Epithelial cell of proximal tubule (primary cell): ENCODE data around the gene UBAP2. TPM values are rescaled to one million over a fixed set of nuclear protein-coding genes. Genes with fewer than 3 reads are reported as not detected.
A peak's percentile ranks its signal among the peaks of the same experiment; 100 is the strongest.

Experiments used
- DNase-seq: peaks from one replicate; pipeline ENCODE4 v3.0.0-alpha.2; 2011; ENCODE audit warnings: low read depth
- H3K4me3 ChIP-seq: 2 replicates; pipeline ENCODE4 v1.5.1; 2011; ENCODE audit warnings: low read depth, mild to moderate bottlenecking, low read length
- total RNA-seq: library from RNA; depleted of rRNA; stranded (reverse); fragments of >200 nt; gene quantifications from 2 replicates; pipeline ENCODE4 v1.2.3, GENCODE V29; 2015
- TF ChIP-seq, protein P1 (sequence below): conservative IDR thresholded peaks from 2 replicates; pipeline ENCODE4 v1.5.1; 2012; ENCODE audit warnings: low read depth, mild to moderate bottlenecking, low read length

Gene UBAP2, protein sequence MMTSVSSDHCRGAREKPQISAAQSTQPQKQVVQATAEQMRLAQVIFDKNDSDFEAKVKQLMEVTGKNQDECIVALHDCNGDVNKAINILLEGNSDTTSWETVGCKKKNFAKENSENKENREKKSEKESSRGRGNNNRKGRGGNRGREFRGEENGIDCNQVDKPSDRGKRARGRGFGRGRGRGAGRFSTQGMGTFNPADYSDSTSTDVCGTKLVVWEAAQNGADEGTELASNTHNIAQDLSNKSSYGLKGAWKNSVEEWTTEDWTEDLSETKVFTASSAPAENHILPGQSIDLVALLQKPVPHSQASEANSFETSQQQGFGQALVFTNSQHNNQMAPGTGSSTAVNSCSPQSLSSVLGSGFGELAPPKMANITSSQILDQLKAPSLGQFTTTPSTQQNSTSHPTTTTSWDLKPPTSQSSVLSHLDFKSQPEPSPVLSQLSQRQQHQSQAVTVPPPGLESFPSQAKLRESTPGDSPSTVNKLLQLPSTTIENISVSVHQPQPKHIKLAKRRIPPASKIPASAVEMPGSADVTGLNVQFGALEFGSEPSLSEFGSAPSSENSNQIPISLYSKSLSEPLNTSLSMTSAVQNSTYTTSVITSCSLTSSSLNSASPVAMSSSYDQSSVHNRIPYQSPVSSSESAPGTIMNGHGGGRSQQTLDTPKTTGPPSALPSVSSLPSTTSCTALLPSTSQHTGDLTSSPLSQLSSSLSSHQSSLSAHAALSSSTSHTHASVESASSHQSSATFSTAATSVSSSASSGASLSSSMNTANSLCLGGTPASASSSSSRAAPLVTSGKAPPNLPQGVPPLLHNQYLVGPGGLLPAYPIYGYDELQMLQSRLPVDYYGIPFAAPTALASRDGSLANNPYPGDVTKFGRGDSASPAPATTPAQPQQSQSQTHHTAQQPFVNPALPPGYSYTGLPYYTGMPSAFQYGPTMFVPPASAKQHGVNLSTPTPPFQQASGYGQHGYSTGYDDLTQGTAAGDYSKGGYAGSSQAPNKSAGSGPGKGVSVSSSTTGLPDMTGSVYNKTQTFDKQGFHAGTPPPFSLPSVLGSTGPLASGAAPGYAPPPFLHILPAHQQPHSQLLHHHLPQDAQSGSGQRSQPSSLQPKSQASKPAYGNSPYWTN
- 19.1 and 28.9 TPM in 2 replicates for total RNA-seq

DNA sequence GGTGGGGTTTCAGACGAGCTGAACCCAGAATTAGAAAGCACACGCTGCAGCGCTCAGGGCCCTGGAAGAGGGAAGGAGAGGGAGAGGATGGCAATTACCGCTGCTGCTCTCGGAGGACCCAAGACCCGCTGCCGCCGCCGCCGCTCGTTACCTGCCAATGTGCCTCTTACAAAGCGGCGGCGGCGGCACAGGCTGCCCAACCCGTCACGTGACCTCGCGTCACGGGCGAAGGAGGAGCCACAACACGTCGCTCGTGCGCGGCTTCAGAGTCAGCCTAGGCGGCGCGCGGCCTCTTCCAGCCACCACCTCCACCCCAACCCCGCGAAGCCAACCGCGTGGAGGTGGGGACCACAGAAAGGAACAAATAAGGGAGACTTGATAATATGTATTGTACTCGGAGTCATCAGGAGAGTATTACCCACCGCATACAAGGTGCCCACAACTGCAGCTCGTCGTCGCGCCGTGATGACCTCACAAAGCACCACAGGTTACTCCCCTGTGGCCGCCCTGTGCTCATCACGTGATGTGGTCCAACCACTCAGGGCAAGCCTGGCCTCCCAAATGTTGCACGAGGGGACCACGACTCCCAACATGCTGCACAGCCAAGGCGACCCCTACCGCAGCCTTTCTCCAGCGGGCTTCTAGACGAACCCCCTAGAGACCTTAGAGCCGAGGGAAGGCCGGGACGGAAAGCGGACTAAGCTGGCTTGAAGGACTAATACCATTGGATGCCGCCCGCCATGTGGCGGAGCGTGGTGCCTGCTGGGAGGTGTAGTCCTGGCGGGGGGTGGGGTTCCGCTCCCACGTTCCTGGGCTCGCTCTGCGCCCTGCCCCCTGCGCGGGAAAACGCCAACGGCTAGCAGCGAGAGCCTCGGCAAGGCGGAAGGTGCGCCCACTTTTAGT, at the start of gene UBAP2:
Gene UBAP2, minus strand, starts transcription at position 161 of the 903 bp plus-strand sequence. CDS start 31,739 bp downstream, outside the sequence.
- TF ChIP-seq, protein P1, sequence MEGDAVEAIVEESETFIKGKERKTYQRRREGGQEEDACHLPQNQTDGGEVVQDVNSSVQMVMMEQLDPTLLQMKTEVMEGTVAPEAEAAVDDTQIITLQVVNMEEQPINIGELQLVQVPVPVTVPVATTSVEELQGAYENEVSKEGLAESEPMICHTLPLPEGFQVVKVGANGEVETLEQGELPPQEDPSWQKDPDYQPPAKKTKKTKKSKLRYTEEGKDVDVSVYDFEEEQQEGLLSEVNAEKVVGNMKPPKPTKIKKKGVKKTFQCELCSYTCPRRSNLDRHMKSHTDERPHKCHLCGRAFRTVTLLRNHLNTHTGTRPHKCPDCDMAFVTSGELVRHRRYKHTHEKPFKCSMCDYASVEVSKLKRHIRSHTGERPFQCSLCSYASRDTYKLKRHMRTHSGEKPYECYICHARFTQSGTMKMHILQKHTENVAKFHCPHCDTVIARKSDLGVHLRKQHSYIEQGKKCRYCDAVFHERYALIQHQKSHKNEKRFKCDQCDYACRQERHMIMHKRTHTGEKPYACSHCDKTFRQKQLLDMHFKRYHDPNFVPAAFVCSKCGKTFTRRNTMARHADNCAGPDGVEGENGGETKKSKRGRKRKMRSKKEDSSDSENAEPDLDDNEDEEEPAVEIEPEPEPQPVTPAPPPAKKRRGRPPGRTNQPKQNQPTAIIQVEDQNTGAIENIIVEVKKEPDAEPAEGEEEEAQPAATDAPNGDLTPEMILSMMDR, result no peak
- peak within 1 kb of the TSS; percentile 98 for H3K4me3 ChIP-seq
- DNase-seq, result peak; percentile 82

DNA sequence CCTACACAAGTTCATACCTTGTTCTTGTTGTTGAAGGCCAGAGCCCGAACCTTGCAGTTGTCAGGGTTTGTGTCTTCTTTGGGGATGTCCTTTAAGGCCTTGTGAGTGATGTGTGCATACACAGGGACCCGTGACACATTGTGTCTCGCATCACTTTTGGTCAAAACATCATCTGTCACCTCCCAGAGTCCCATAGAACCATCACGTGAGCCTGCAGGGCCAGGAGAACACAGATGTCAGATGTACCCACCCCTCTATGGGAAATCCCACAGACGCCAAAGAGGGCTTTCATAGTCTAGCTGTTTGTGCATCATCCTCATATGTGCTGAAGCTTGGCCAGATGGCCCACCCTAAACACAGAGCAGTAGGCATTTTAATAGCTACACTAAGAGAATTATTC, 49.6 kb upstream of the UBAP2 start:
- DNase-seq, result no peak
- H3K4me3 ChIP-seq, result no peak overlapping the region
- TF ChIP-seq, protein P1, result no peak

DNA sequence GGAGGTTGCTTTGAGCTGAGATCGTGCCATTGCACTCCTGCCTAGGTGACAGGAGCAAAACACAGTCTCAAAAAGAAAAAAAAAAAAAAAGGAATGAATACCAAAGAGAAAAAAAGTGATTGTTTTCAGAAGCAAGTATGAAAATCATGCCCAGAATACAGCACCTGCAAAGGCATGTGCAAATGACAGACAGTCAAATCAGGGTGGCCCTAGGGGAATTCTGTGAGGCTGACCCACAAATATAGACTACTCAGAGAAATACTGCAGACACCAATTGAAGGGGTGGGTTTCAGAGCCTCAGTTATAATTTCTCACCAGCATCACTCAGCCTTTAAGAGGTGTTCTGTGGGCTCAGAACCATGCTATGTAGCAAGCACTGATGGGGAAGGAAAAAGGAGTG, 49.2 kb upstream of the UBAP2 start:
- TF ChIP-seq, protein P1, result no peak
- H3K4me3 ChIP-seq, result no peak overlapping the region
- no peak for DNase-seq

DNA sequence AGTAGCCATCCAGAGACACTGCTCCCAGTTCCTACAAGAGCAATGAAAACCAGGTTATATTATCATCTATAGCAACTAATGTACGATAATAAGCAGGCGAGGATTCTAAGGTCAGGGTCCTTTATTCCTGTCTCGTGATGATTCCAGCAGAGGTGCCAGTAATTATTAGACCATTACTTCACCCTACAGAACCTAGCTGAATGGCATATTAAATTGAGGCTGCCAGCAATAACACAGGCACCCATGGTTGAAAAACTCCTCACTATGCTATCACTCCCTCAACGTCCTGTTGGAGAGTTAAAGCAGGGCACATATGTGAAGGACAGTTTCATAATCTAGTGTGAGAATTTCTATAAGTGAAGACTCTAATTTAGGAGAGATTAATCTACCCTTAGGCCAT, 48.1 kb upstream of the UBAP2 start:
- TF ChIP-seq, protein P1, result no peak
- H3K4me3 ChIP-seq, result no peak overlapping the region
- DNase-seq, result no peak

DNA sequence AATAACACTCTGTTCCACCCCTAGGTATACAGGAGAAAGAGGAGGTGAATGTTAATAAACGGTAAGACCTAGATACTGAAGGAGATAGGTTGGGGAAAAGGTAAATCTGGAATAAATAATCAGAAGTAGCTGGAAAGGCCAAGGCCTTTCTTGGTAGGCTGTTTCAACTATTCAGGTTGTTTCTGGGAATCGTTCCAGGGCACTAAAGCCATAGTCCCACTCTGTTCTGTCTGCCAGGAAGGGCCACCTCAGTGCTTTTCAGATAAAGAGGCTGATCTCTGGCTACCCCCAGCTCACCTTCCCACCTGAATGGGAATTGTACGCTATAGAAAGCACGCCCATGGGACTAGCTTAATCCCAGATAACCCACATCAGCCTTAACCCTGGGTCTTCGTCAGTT, 44.9 kb upstream of the UBAP2 start:
- no peak for DNase-seq
- no peak overlapping the region for H3K4me3 ChIP-seq
- TF ChIP-seq, protein P1, result no peak

DNA sequence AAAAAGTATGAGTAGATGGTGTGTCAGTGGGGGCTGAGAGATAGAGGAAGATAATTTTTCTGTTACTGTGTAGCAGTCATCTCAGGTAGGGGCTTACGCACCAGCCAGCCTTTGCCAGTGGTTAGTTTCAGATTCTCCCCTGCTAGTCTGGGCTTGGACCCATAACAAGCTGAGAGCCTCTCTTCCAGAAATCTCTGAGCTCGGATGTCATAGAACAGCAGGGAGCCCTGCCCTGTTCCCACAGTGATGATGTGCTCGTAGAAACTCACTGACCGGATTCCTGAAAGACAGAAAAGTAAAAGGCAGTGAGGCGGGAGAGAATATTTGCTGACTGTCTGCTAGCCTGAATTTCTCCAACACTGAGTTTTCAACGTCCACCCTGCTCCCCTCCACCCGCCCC, 40.6 kb upstream of the UBAP2 start:
- TF ChIP-seq, protein P1, result no peak
- DNase-seq, result no peak
- no peak overlapping the region for H3K4me3 ChIP-seq
